ENCODE data around the gene NRG3.

The NRG3 gene

GRCh38 chr10:82683945-82684344, 809.0 kb downstream of the NRG3 start (continued):
- no peak for TF ChIP-seq TSHZ1 (tag by site-specific recombination; IDR thresholded peaks at IDR 0.05; ENCODE audit: borderline replicate concordance)
- no peak for TF ChIP-seq PRDM1 (tag by site-specific recombination; IDR thresholded peaks at IDR 0.05)
- TF ChIP-seq ZNF16 (tag by site-specific recombination; IDR thresholded peaks at IDR 0.05; ENCODE audit: low read depth) = no peak
- no peak for TF ChIP-seq ZBTB17 (tag by site-specific recombination; IDR thresholded peaks at IDR 0.05)

DNA sequence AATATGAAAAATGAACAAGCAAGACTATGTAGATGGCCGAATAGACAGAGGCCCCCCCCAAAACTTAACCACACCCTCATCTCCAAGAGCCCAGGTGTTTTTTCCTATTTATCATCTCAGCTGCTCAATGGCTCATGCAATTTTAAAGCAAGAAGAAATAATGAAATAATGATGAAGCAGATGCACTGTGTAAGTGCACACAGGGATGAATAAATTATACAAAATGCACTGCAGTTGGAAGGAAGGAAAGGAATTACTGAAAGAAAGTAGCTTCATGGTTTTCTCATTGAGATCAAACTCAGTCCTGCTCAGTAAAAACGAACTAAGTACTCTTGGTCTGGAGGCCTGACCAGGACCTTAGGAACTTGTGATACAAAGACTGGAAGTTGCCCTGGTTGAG, 810.1 kb downstream of the NRG3 start:
- TF ChIP-seq ZNF660 (tag by site-specific recombination; IDR thresholded peaks at IDR 0.05) (no peak), ZNF558 (tag by site-specific recombination; IDR thresholded peaks at IDR 0.05) (no peak), ZNF623 (tag by site-specific recombination; IDR thresholded peaks at IDR 0.05) (no peak), ZNF121 (tag by site-specific recombination; IDR thresholded peaks at IDR 0.05) (no peak), ZNF362 (tag by site-specific recombination; IDR thresholded peaks at IDR 0.05) (no peak), ZBTB8A (tag by site-specific recombination; IDR thresholded peaks at IDR 0.05) (no peak), ZNF148 (tag by site-specific recombination; IDR thresholded peaks at IDR 0.05; ENCODE audit: borderline replicate concordance) (no peak), ZIC2 (tag by site-specific recombination; IDR thresholded peaks at IDR 0.05) (no peak), PRDM4 (tag by site-specific recombination; IDR thresholded peaks at IDR 0.05) (no peak), ZNF501 (tag by site-specific recombination; IDR thresholded peaks at IDR 0.05) (no peak), ZNF600 (tag by site-specific recombination; IDR thresholded peaks at IDR 0.05) (no peak)
- Histone ChIP-seq H3K4me1 (ENCODE audit: control insufficient read depth, insufficient read depth, low read length) (no peaks in the 10 kb centered on the region), H3K4me3 (ENCODE audit: low read depth, low read length) (no peak overlapping the region), H3K9me3 (ENCODE audit: control insufficient read depth, insufficient read depth, low read depth, low read length) (no peaks in the 10 kb centered on the region), H3K27ac (ENCODE audit: extremely low read depth, low read depth, low read length) (no peak overlapping the region), H3K36me3 (ENCODE audit: control insufficient read depth in 2 of 2, insufficient read depth in 1 of 2, low read length in 2 of 2) (no peaks in the 10 kb centered on the region)
- CTCF ChIA-PET = interaction anchor here (0.6 kb wide), 1 partner anchor 1929 kb away, joined by 6 read pairs; no protein-coding TSS in a partner anchor
- POLR2A ChIA-PET = interaction anchor here (0.7 kb wide), 1 partner anchor 626 kb away, joined by 3 read pairs; no protein-coding TSS in a partner anchor

Measured in HEK293 (cell line).